Panc1 (cell line): ENCODE data around the gene HAND1.

ENCODE experiments used
- POLR2AphosphoS5 ChIP-seq: IDR thresholded peaks from 2 replicates; pipeline ENCODE4 v1.6.1; 2012; ENCODE audit warnings: mild to moderate bottlenecking, low read depth, low read length, moderate library complexity
- SIN3A ChIP-seq: IDR thresholded peaks from 2 replicates; pipeline ENCODE4 v1.6.1; 2012; ENCODE audit warnings: low read depth, mild to moderate bottlenecking, low read length, moderate library complexity, borderline replicate concordance; ENCODE audit not compliant: insufficient read depth
- TCF7L2 ChIP-seq: IDR thresholded peaks from 2 replicates; pipeline ENCODE4 v1.6.1; 2011; ENCODE audit warnings: mild to moderate bottlenecking, low read depth, low read length, inconsistent platforms
- TF ChIP-seq, protein P1 (sequence below): fragments of 450-650 bp; IDR thresholded peaks from 2 replicates; pipeline ENCODE4 v1.5.1; 2017; ENCODE audit warnings: mild to moderate bottlenecking

DNA sequence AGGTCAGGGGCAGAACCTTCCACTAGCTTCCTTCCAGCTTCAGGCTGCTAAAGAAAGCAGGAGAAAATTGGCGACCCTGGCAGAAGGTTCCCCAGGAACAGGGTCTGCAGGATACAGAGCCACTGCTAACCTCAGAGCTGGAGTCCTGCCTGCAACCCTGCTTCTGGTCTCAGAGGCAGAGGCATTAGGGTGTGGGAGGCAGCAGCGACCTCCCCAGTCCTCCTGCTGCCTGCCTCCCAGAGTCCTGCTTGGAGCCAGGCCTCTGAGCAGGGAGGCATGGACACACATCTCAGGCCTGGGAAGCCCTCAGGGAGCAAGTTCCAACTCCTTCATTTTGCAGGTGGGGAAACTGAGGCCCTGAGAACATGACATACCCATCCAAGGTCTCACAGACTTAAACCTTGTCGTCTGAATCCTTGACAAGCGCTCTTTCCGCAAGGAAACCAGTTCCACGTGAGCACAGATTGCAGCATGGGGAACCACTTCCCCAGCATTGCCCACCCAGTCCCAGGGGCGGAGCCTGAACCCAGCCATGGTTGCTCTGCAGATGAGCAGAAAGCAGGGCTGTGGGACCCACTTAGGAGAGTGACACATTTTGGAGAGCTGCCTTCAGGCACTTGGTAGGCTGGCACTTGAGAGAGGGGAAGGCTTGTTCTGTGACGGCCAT, 28.2 kb upstream of the HAND1 start:
- TF ChIP-seq, protein P1, sequence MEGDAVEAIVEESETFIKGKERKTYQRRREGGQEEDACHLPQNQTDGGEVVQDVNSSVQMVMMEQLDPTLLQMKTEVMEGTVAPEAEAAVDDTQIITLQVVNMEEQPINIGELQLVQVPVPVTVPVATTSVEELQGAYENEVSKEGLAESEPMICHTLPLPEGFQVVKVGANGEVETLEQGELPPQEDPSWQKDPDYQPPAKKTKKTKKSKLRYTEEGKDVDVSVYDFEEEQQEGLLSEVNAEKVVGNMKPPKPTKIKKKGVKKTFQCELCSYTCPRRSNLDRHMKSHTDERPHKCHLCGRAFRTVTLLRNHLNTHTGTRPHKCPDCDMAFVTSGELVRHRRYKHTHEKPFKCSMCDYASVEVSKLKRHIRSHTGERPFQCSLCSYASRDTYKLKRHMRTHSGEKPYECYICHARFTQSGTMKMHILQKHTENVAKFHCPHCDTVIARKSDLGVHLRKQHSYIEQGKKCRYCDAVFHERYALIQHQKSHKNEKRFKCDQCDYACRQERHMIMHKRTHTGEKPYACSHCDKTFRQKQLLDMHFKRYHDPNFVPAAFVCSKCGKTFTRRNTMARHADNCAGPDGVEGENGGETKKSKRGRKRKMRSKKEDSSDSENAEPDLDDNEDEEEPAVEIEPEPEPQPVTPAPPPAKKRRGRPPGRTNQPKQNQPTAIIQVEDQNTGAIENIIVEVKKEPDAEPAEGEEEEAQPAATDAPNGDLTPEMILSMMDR: no peak
- TF ChIP-seq POLR2AphosphoS5 (no peak), SIN3A (no peak), TCF7L2 (no peak)
